ENCODE results near the gene LGR6. TPM values are rescaled to one million over a fixed set of nuclear protein-coding genes. Genes with fewer than 3 reads are reported as not detected.

Gene LGR6
- total and polyA plus RNA-seq, 2 donors (not counting 1 experiment from before 2014, with no cell fraction given), result 0.28 TPM; not detected in 1

DNA sequence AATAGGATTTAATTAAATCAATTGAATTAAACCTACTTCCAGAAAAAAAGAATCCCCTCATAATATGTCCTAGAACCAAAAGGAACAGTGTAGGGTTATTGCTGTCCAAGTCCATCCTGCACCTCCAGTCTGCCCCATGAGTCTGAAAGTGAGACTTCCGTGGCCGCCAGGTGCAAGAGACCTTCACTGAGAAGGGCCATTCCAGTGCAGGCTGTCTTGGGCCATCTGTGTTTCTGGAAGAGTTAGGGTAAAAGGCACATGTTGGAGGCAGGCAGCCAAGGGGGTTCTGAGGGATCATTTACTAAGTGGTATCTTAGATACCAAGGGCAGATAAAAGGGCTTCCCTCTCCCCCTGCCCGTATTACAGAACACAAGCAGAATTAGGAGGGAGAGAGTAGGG, 117.1 kb downstream of the LGR6 start:
- no peaks in the 10 kb centered on the region for H3K9me3 ChIP-seq (ENCODE audit: control extremely low read depth in 1 of 3, control insufficient read depth in 2 of 3, insufficient read depth in 1 of 3, low read length in 2 of 3)
- H3K4me3 ChIP-seq (ENCODE audit: control extremely low read depth in 1 of 5, extremely low read depth in 1 of 5, insufficient read depth in 1 of 5, low read depth in 2 of 5, low read length in 4 of 5), result no peak overlapping the region
- no peak overlapping the region for H3K27ac ChIP-seq (ENCODE audit: low read length in 2 of 2)
- H4K20me1 ChIP-seq (ENCODE audit: control insufficient read depth, insufficient read depth, low read length, poor library complexity, severe bottlenecking), result no peaks in the 10 kb centered on the region
- Mint-ChIP-seq H3K9me3 (ENCODE audit: insufficient read depth) (no peaks in the 10 kb centered on the region), H3K27me3 (peaks cover 14% of the 10 kb centered on the region), H3K4me1 (no peaks in the 10 kb centered on the region), H3K4me3 (no peak overlapping the region), H3K27ac (no peak overlapping the region)
- ChIA-PET POLR2A (no interaction called here), CTCF (interaction anchor here (7.1 kb wide), 1 partner anchor 118 kb away, joined by 63 read pairs; the partner anchor contains the start of gene LGR6)
- DNase-seq (no peak), ATAC-seq (ENCODE audit: low read depth) (no peak)
- intact Hi-C loops (cut with micrococcal nuclease), result no loop called here
- no peaks in the 10 kb centered on the region for H3K36me3 ChIP-seq (replicated peaks in 1 of 2; ENCODE audit: control extremely low read depth in 1 of 2, control insufficient read depth in 1 of 2, extremely low read depth in 1 of 2, insufficient read depth in 2 of 2, low read length in 1 of 2)
- H2AFZ ChIP-seq (ENCODE audit: insufficient read depth, low read depth, low read length, poor library complexity, severe bottlenecking), result no peak overlapping the region
- no peaks in the 10 kb centered on the region for H3K4me1 ChIP-seq (ENCODE audit: control insufficient read depth in 2 of 2, insufficient read depth in 2 of 2, low read length in 2 of 2)
- TF ChIP-seq EZH2 (IDR thresholded peaks at IDR 0.05; ENCODE audit: borderline replicate concordance, insufficient read depth, low read depth, low read length, poor library complexity, severe bottlenecking) (no peak), CTCF (IDR thresholded peaks at IDR 0.05) (no peak)
- no peaks in the 10 kb centered on the region for H3K79me2 ChIP-seq (ENCODE audit: control insufficient read depth, insufficient read depth, low read length)
- peaks cover 0 to 9% (median 4%) of the 10 kb centered on the region in 4 experiments for H3K27me3 ChIP-seq (replicated peaks in 1 of 4; ENCODE audit: control extremely low read depth in 1 of 4, control insufficient read depth in 3 of 4, insufficient read depth in 4 of 4, low read length in 3 of 4)
- H3K4me2 ChIP-seq (replicated peaks; ENCODE audit: low read depth, low read length, poor library complexity, severe bottlenecking), result no peak overlapping the region
- WGBS (ENCODE audit: insufficient coverage), result 87% methylated on average over 2 of the region's 3 CpGs
- H3K9ac ChIP-seq (ENCODE audit: low read length), result no peak overlapping the region

DNA sequence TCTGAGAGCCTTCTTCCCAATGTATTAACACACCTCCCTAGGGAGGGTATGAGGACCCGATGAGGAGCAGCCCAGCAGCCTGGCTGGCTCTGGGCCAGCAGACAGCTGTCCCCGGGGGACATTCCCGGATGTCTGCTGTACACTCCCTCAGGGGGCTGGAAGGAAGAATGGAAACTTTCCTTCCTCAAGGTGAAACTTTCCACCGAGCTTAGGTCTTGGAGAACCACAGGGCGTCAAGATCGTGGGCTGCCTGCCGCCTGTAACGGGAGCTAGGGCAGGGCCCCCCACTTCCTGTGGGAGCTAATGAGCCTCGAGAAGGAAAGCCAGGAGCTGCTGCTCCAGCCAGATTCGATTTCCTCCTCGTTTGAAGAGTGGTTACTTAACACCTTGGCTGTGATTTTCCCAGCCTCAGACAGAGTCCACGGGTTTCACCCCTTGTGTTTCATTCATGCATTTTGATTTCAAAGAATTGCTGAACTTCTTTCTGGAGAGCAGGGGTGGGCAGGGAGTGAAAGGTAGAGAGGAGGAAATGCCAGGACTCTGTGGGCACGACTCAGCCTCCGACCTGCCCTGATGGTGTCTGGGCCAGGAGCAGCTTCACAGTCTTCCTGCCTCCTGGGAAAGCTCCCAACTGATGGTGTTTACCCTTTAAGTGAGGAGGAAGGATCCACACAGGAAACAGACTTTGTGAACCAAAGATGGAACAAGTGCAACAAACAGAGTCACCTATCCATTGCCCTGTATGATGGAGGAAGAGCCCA, 118.5 kb downstream of the LGR6 start:
- no peak overlapping the region for H3K27ac Mint-ChIP-seq
- H3K4me3 Mint-ChIP-seq, result no peak overlapping the region
- Histone ChIP-seq H3K4me3 (ENCODE audit: control extremely low read depth in 1 of 5, extremely low read depth in 1 of 5, insufficient read depth in 1 of 5, low read depth in 2 of 5, low read length in 4 of 5) (no peak overlapping the region), H2AFZ (ENCODE audit: insufficient read depth, low read depth, low read length, poor library complexity, severe bottlenecking) (no peak overlapping the region), H4K20me1 (ENCODE audit: control insufficient read depth, insufficient read depth, low read length, poor library complexity, severe bottlenecking) (no peaks in the 10 kb centered on the region), H3K9ac (ENCODE audit: low read length) (no peak overlapping the region), H3K9me3 (ENCODE audit: control extremely low read depth in 1 of 3, control insufficient read depth in 2 of 3, insufficient read depth in 1 of 3, low read length in 2 of 3) (no peaks in the 10 kb centered on the region), H3K27ac (ENCODE audit: low read length in 2 of 2) (no peak overlapping the region), H3K36me3 (replicated peaks in 1 of 2; ENCODE audit: control extremely low read depth in 1 of 2, control insufficient read depth in 1 of 2, extremely low read depth in 1 of 2, insufficient read depth in 2 of 2, low read length in 1 of 2) (no peaks in the 10 kb centered on the region), H3K4me2 (replicated peaks; ENCODE audit: low read depth, low read length, poor library complexity, severe bottlenecking) (no peak overlapping the region), H3K4me1 (ENCODE audit: control insufficient read depth in 2 of 2, insufficient read depth in 2 of 2, low read length in 2 of 2) (no peaks in the 10 kb centered on the region), H3K79me2 (ENCODE audit: control insufficient read depth, insufficient read depth, low read length) (no peaks in the 10 kb centered on the region), H3K27me3 (replicated peaks in 1 of 4; ENCODE audit: control extremely low read depth in 1 of 4, control insufficient read depth in 3 of 4, insufficient read depth in 4 of 4, low read length in 3 of 4) (peaks cover 0 to 9% (median 4%) of the 10 kb centered on the region in 4 experiments)
- H3K4me1 Mint-ChIP-seq, result no peaks in the 10 kb centered on the region
- CTCF ChIA-PET, result interaction anchor here (1.3 to 7.1 kb wide), 2 partner anchors 119 to 157 kb away, joined by 3 to 63 read pairs; partner anchors contain the start of gene LGR6
- H3K27me3 Mint-ChIP-seq, result peaks cover 14% of the 10 kb centered on the region
- 4% methylated on average over 13 of the region's 14 CpGs for WGBS (ENCODE audit: insufficient coverage)
- no peaks in the 10 kb centered on the region for H3K9me3 Mint-ChIP-seq (ENCODE audit: insufficient read depth)
- intact Hi-C loops (cut with micrococcal nuclease), result no loop called here
- TF ChIP-seq EZH2 (IDR thresholded peaks at IDR 0.05; ENCODE audit: borderline replicate concordance, insufficient read depth, low read depth, low read length, poor library complexity, severe bottlenecking), result no peak
- TF ChIP-seq CTCF (IDR thresholded peaks at IDR 0.05), result no peak
- POLR2A ChIA-PET, result no interaction called here
- DNase-seq, result no peak
- ATAC-seq (ENCODE audit: low read depth), result no peak
